Vagina (tissue), 2 donors: ENCODE measurements around the gene ADCY1.

ENCODE experiments used
- CTCF ChIP-seq, 3 experiments: fragments of 450-650 bp in 2 of 3; fragments of 200-600 bp in 1 of 3; sonication (generic) in 1 of 3; IDR thresholded peaks; one replicate each; pipeline ENCODE4 v1.5.1; 2017 to 2019; ENCODE audit warnings: antibody characterized with exemption in 3 of 3, mild to moderate bottlenecking in 2 of 3, moderate library complexity in 2 of 3
- POLR2A ChIP-seq, 2 donors: fragments of 450-650 bp; IDR thresholded peaks; one replicate each; pipeline ENCODE4 v1.6.1; 2017; ENCODE audit warnings: antibody characterized with exemption in 2 of 2, mild to moderate bottlenecking in 2 of 2, moderate library complexity in 2 of 2
- POLR2AphosphoS5 ChIP-seq, 2 donors: sonication (generic); formaldehyde crosslinking; IDR thresholded peaks; one replicate each; pipeline ENCODE4 v1.9.0; 2017; ENCODE audit warnings: antibody characterized with exemption in 2 of 2, mild to moderate bottlenecking in 2 of 2, low read depth in 1 of 2; ENCODE audit not compliant: insufficient read depth in 1 of 2

DNA sequence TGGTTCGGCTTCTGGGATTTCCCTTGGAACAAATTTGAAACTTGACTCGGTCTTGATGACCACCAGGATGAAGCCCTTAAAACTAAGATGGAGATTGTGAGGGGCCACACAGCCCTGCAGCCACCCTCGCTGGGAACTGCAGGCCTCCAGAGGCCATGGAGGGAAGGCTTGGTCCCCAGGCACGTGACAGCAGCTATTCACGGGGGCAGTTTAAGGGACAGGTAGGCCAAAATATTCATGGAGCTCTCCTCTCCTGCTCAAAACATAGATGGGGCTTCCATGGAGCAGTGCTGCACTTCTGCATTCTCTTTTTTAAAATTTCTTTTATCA lies 137.0 kb downstream of the ADCY1 start:
- no peak for TF ChIP-seq CTCF (IDR thresholded peaks at IDR 0.05)
- TF ChIP-seq POLR2A (IDR thresholded peaks at IDR 0.05) = no peak
- TF ChIP-seq POLR2AphosphoS5 (IDR thresholded peaks at IDR 0.05; ENCODE audit: insufficient read depth in 1 of 2, low read depth in 1 of 2) = no peak
